ENCODE measurements around the gene PARP6. TPM values are rescaled to one million over a fixed set of nuclear protein-coding genes. Genes with fewer than 3 reads are reported as not detected.
A peak's percentile ranks its signal among the peaks of the same experiment; 100 is the strongest.

Gene PARP6
- total RNA-seq, 1 donor = 28.7 TPM

DNA sequence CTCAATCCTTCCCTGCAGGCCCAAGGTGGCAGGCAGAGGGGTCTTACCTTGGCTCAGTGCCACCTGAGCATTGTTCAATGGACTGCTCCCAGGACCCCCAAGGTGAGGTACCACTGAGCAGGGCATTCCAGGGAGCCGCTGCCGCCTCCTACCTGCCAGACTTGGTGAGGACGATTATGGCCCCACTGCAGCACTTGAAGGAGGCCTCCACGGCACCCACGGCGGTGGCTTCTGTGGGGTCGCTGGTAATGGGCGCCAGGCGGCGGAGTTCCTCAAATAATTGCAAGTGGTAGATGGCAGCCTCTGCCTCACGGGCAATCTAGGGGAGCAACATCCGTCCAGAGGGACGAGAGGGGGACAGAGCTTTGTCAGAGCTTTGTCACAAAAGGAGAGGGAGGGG, 70.1 kb downstream of the PARP6 start:
- DNase-seq (ENCODE audit: low read depth) = no peak

DNA sequence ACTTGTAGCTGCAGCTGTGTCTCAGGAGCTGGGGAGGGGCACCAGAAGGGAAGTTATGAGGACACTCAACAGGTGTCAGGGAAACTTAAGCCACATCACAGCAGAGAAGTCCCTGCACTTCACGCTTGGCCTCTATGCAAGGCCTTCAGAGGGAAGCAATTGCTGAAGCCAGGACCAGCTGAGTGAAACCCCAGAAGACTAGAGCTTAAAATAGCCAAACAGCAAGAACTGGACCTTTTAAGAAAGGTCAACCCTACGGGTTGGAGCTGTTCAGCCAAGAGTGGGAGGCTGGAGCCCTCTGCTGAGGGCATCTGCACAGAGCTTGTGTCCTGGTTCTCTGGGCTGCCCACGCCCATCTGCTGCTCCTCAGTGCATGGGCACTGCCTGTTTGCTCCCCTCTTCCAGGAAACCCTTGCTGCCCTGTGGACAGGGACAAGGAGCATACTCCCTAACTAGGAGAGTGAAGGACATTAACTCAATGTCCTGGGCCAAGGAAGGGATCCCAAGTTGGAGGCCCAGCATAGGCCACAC, 70.9 kb downstream of the PARP6 start:
- no peak for DNase-seq (ENCODE audit: low read depth)
- TF ChIP-seq, protein P1, sequence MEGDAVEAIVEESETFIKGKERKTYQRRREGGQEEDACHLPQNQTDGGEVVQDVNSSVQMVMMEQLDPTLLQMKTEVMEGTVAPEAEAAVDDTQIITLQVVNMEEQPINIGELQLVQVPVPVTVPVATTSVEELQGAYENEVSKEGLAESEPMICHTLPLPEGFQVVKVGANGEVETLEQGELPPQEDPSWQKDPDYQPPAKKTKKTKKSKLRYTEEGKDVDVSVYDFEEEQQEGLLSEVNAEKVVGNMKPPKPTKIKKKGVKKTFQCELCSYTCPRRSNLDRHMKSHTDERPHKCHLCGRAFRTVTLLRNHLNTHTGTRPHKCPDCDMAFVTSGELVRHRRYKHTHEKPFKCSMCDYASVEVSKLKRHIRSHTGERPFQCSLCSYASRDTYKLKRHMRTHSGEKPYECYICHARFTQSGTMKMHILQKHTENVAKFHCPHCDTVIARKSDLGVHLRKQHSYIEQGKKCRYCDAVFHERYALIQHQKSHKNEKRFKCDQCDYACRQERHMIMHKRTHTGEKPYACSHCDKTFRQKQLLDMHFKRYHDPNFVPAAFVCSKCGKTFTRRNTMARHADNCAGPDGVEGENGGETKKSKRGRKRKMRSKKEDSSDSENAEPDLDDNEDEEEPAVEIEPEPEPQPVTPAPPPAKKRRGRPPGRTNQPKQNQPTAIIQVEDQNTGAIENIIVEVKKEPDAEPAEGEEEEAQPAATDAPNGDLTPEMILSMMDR (IDR thresholded peaks at IDR 0.05; ENCODE audit: insufficient read depth, low read length) = no peak
- H3K4me3 ChIP-seq (ENCODE audit: low read depth, low read length) = no peak overlapping the region

More for the DNA sequence above, 70.1 kb downstream of the PARP6 start:
- TF ChIP-seq, protein P1 (IDR thresholded peaks at IDR 0.05; ENCODE audit: insufficient read depth, low read length) = no peak
- H3K4me3 ChIP-seq (ENCODE audit: low read depth, low read length) = no peak overlapping the region

DNA sequence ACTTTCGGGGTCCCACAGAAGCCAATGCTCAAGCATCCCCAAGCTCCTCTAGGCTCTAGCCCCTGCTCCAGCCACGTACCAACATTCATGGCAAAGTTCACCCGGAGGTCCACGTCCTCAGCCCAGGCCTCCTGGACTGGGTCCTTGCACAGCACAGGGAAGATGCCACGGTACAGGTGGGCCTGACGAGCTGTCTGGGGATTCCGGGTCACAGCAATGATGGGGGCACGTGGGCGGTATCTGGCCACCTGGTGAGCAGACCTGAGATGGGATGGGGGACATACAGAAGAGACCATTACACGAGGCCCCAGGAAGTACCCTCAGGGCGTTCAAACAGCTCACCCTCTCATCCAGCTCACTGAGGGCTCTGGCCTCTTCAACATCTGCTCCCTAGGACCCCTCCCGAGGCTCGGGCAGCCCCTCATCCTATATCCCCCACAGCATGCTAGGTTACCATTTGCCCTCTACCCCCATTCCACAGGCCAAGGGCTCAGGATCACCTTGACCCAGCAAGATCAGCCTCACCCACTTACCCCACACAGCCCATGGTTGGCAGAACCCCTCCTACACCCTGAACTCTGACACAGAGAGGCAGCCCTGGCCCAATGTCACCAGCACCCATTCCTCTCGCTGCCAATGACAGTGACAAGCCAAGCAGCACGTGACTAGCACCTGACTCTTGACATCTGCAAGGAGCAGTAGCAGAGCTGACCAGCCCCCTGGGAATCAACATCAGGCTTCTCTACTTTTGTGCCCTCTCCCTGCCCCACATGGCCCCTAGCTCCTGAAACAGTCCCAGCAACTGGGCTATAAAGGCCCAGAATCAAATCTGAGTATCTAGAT, 71.7 kb downstream of the PARP6 start:
- H3K4me3 ChIP-seq (ENCODE audit: low read depth, low read length) = no peak overlapping the region
- no peak for DNase-seq (ENCODE audit: low read depth)
- TF ChIP-seq, protein P1 (IDR thresholded peaks at IDR 0.05; ENCODE audit: insufficient read depth, low read length) = no peak

DNA sequence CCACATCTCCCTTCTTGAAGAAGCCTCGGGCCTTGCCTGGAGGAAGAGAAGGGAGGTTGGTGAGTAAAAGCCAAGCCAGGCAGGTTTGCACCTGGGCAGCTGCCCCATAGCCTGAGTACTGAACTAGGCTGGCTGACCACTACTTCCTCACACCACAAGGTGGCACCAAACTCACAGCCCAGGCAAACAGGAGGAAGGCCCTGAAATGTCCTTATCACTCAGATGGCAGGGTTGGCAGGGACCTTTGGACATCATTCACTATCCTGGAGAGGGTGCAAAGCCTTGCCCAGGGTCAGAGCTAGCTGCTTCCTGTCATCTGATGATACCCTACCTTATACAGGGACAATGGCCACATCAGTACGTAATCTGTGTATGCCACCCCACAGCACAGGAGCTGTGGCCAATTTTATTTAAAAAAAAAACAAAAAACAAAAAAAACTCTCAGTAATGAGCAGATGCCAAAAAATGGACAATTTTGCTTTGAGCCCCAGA, 72.6 kb downstream of the PARP6 start:
- H3K4me3 ChIP-seq (ENCODE audit: low read depth, low read length) = no peak overlapping the region
- TF ChIP-seq, protein P1 (IDR thresholded peaks at IDR 0.05; ENCODE audit: insufficient read depth, low read length) = peak; percentile 96
- DNase-seq (ENCODE audit: low read depth) = peak; percentile 80

DNA sequence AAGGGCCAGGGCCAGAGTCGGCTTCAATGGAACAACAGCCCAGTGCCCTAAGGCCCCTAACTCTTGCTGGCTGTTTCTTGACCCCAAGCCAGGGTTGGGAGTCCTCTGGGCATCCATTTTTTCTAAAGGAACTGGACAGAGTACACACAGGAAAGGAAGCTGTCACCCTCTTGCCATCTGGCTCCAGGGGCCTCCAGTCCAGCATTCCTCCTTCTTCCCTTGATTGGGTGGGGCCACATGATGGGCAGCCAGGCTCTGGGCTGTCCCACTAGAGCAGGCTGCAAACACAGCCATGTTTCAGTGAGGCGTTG, 73.2 kb downstream of the PARP6 start:
- no peak for DNase-seq (ENCODE audit: low read depth)
- TF ChIP-seq, protein P1 (IDR thresholded peaks at IDR 0.05; ENCODE audit: insufficient read depth, low read length) = no peak
- H3K4me3 ChIP-seq (ENCODE audit: low read depth, low read length) = no peak overlapping the region

DNA sequence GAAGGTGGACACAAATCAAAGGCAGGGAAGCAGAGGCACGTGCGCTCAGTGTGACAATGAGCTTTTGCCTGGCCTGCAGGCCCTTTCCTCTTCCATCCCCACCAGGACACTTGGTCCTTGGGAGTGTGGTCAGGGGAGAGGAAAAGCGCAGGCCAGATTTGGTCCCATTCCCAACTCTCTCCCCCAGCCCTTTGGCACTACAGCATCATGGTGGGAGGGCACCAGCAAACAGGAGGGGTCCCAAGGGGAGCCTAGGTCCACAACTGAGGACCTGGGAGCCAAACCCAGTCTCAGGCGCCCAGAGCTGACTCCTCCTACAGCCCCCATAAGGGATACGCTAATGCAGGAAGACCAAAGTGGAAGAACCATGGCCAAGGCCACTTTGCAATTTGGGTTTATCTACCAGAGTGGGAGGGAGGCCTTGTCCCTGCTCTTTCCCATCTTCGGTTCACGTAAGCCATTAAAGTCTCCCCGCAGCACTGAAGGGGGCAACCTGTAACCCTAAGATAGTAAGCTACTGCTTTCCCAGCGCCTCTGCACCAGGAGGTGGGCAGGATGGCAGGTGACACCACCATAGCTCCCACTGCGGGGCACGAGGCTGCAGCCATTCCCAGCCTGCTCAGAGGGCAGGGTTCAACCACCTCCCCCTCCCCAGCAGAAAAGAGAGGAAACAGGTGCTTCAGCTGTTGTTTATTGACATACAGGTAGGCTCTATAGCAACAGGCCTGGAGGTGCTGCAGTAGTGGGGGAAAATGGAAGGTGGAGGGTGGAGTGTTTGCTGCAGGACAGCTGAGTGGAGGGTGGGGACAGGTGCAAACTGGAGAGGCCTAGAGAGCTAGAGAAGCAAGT, 73.8 kb downstream of the PARP6 start:
- no peak for DNase-seq (ENCODE audit: low read depth)
- TF ChIP-seq, protein P1 (IDR thresholded peaks at IDR 0.05; ENCODE audit: insufficient read depth, low read length) = no peak
- no peak overlapping the region for H3K4me3 ChIP-seq (ENCODE audit: low read depth, low read length)
